GM18873 (cell line): Measurements from ENCODE around the gene PLK3.
"Not testable (repeated sequence)": the region's sequence is repeated elsewhere in the genome, so short reads cannot be mapped to it uniquely, and the experiment has no call there.

ENCODE experiments used
- ATAC-seq: cut with Tn5 transposase; IDR thresholded peaks from one replicate; pipeline ENCODE4 v1.9.1; 2021; ENCODE audit warnings: mild to moderate bottlenecking, moderate library complexity, moderate number of reproducible peaks; ENCODE audit not compliant: unreplicated experiment, low FRiP score

PLK3 gene

DNA sequence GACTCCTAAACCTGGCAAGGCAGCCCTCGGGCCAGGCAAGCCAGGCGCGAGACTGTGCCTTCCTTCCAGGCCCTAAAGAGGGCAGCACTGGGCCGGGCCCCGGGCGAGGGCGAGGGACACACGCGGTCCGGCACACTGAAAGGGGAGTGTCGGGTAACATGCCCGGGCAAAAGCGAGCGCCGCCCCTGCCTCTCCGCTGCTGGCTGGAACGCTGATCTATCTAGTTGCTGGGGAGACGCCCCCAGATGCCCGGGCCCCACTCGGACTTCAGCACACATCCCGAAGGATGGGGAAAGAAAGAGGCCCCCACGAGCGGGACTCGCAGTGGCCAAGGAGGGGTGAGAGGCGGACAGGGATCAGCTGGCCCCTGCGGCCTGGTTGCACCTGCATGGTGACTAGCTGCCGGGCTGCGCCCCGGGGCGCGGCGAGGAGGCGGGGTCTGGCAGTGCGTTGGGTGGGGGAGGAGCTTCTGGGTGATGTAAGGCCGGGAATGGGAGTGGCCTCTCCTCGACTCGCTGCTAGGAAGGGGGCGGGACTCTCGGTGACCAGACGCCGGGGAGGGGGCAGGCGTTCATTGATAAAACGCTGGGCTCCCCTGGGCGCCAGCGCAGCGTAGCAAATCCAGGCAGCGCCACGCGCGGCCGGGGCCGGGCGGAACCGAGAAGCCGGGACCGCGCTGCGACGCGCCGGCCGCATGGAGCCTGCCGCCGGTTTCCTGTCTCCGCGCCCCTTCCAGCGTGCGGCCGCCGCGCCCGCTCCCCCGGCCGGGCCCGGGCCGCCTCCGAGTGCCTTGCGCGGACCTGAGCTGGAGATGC is at the start of gene PLK3:
Gene PLK3 (plus strand): TSS at position 608 of the 815 bp plus-strand sequence. CDS start 87 bp downstream, at position 695.
- ATAC-seq = peak; percentile 67

DNA sequence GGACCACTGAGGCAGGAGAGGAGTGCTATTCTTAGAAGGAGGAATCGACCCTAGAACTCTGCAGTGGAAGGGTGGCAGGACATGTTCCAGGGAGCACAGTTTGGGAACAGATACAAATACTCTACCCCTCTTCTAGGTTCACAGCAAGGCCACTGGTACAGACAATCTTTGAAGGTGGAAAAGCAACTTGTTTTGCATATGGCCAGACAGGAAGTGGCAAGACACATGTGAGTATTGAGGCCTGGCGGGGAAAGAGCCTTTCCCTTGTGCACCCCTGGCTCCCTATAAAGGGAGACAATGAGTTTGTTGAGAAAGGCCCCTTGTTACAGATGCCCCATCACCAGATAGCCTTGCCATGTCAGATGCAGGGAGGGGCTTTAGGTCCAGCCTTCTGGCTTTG is 42.8 kb upstream of the PLK3 start:
- no peak for ATAC-seq

DNA sequence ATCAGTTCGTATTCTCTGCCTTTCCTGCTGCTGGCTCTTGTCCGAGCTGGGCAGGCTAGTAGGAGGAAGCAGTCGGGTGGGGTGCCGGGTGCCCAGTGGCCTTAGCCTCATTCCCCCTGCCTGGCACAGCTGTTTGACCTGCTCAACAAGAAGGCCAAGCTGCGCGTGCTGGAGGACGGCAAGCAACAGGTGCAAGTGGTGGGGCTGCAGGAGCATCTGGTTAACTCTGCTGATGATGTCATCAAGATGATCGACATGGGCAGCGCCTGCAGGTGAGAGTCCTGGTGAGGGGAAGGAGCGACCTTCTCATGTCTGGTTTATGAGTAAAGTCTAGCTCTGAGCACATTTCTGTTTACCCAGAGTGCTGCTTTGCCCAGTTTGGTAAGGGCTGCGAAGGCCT is 41.1 kb upstream of the PLK3 start:
- ATAC-seq = no peak

DNA sequence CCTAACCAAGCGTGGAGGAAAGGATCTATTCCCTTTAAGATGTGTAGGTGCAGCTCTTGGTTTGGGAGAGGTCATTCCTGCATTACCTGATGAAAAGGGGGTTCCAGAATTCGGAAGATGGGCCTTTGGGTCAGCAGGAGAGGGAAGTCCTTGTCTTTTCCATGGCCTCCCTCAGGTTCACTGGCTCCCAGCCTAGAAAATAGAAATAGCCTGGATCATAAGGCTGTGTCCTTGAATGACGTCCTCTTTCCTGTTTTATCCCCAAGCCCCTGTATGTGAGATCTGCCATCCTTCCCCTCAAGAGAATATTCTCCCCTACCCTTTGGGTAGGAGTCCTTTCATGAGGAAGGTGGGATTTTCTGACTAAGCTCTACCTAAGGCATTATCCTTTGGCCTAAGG is 39.3 kb upstream of the PLK3 start:
- ATAC-seq = no peak

DNA sequence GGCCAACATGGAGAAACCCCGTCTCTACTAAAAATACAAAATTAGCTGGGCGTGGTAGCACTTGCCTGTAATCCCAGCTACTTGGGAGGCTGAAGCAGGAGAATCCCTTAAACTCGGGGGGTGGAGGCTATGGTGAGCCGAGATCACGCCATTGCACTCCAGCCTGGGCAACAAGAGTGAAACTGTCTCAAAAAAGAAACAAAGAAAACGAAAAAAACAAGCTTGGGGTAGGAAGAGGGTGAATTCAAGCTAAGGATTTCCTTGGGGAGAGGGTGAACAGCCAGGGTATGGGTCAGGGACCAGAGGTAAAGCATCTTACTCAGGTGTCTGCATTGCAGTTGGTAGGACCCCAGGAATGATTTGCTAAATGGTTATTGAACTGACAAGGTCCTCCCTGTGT is 33.8 kb upstream of the PLK3 start:
- not testable (repeated sequence) for ATAC-seq

DNA sequence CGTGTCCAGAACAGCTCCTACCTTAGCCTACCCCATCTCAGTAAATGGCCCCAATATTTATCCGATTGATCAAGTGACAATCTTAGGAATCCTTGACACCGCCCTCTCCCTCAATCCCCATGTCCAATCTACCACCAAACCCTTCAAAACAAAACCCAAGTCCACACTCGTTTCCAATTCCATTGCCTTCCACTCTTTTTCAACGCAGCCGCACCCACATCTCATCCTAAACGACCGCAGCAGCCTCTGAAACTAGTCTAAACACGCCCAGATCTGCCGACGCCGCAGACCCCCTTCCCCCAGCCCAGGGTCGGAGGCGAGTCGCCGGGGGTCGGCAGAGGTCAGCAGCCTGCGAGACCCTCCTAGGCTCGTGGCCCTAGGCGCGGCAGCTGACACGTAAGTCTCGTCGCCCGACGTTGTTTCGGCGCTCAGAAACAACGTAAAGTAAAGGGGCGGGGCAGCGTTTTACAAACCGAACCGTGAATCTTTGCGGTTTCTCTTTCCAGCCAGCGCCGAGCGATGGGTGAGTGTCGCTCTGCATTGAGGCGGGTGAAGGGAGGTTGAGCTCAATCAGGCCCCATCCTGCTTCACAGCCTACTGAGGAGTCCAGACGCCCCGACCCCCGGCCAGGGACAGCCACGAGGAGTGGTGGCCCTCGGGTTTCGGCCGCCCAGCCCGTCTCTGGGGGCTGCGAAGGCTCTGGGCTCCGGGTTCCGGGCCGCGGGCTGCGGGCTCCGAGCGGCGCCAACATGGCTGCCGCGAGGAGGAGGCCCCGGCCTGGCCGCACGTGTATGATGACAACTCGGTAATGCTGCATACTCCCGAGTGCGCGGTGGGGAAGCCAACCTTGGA is 24.9 kb upstream of the PLK3 start, which contains the start of gene RPS8:
Gene RPS8 (plus strand): TSS at position 463 of the 852 bp plus-strand sequence. CDS start 57 bp downstream, at position 520.
- peak; percentile 70 for ATAC-seq

DNA sequence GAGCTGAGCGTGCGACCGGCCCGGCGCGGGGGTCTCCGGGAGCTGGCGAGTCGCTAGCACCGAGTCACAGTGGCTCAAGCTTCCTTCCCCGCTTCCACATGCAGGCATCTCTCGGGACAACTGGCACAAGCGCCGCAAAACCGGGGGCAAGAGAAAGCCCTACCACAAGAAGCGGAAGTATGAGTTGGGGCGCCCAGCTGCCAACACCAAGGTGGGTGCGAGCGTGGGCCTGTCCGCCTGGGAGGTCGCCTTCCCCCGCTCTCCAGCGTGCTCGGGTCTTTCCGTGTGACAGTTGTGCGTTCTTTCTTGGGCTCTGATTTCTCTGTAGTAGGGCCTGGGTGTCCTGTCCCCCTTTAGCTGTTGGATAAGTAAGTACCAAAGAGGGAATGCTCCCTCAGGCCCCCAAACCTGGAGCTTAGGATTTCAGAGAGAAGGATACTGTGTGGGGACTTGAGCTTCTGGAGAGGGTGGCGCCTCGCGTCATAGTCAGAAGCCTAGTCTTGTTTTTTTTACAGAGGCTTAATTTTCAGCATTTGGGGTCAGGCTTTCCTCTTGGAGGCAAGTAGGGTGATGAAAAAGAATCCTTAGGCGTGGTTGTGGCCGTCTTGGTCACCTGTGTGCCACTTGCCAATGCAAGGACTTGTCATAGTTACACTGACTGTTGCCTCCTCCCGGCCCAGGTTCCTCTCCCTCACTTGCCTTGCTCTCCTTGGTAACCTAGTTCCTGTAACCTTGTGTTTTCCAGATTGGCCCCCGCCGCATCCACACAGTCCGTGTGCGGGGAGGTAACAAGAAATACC is 24.0 kb upstream of the PLK3 start:
- peak; percentile 9 for ATAC-seq

DNA sequence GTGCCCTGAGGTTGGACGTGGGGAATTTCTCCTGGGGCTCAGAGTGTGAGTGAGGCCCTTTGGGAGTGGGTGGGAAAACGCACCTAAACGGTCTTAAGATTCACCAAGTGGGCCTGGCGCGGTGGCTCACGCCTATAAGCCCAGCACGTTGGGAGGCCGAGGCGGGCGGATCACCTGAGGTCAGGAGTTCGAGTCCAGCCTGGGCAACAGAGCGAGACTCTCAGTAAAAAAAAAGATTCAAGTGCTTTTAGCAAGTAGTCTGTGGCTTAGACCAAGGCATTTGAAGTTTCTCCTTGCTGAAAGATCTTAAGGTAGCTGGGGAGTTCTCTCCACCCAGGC is 23.5 kb upstream of the PLK3 start:
- no peak for ATAC-seq

DNA sequence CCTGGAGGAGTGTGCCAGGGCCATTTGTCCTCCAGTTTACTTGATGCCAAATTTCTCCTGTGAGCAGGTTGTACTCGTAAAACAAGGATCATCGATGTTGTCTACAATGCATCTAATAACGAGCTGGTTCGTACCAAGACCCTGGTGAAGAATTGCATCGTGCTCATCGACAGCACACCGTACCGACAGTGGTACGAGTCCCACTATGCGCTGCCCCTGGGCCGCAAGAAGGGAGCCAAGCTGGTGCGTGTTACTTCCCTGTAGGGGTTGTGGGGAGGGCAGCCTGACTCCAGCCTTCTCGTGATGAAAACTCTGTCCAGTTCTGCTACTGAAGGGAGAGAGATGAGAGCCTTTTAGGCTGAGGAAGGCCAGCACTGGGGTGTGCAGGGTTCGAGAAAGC is 22.6 kb upstream of the PLK3 start:
- no peak for ATAC-seq

DNA sequence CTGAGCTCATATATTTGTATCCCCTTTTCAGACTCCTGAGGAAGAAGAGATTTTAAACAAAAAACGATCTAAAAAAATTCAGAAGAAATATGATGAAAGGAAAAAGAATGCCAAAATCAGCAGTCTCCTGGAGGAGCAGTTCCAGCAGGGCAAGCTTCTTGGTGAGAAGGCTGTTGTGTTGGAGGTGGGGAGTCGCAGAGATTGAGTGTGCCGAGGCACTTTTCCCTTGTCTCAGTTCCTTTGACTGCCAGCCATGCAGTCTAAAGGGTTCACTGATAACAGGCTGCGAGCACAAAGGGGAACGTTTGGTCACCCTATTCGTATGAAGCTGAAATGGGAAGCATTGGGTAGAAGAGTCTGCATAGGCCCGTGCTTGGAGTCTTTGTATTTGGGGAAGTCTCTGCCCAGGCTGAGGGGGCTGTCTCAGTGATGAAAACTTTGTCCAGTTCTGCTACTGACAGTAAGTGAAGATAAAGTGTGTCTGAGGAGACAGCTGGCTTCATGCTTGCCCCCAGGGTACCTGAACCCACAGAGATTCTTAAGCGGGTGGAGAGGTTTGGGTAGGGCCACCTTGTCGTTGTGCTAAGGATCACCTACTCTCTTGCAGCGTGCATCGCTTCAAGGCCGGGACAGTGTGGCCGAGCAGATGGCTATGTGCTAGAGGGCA is 22.1 kb upstream of the PLK3 start:
- ATAC-seq = no peak

DNA sequence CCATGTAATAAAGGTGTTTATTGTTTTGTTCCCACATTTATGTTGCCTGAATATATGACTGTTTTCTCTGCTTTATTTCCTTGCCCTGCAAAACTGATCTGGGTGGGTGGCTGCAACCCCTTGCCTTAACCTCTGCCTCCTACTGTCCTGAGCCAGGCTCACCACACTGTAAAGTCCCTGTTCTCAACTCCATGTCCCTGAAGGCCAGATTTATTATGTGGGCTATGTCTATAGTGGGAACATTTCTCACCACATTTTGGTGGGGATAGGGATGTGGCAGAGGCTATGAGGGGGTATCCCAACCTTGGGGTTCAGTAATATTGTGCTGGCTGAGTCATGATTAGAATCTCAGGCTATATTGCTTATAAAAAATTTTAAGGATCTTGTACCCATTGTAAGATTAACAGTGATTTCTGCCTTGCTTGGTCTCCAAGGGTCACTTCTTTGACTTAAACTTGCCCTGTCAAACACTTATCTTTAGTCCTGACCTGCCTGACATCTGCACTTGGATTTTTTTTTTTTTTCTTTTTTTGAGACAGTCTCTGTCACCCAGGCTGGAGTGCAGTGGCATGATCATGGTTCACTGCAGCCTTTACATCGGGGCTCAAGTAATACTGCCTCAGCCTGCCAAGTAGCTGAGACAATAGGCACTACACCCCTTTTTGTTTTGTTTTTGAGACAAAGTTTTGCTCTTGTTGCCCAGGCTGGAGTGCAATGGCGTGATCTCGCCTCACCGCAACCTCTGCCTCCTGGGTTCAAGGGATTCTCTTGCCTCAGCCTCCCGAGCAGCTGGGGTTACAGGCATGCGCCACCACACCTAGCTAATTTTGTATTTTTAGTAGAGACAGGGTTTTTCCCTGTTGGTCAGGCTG is 21.2 kb upstream of the PLK3 start:
- no peak for ATAC-seq

DNA sequence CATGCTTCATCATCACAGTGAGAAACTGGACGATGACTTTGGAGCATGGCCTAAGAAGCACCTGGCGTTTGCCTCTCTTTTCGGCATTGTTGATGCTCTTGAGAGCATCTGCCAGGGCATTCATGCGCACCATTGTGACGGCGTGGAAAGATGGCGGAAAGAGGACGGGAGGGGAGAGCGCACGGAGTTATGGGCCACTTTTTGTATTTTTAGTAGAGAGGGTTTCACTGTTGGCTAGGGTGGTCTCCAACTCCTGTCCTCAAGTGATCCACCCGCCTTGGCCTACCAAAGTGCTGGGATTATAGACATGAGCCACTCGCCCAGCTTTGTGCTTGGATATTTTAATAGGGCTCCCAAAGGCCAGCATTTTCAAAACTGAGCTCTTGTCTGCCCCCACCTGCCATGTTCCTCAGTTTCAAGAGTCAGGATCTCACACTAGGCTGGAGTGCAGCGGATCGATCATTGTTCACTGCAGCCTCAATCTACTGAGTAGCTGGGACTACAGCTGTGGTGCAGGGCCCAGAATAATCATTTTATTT is 19.5 kb upstream of the PLK3 start:
- ATAC-seq = no peak

DNA sequence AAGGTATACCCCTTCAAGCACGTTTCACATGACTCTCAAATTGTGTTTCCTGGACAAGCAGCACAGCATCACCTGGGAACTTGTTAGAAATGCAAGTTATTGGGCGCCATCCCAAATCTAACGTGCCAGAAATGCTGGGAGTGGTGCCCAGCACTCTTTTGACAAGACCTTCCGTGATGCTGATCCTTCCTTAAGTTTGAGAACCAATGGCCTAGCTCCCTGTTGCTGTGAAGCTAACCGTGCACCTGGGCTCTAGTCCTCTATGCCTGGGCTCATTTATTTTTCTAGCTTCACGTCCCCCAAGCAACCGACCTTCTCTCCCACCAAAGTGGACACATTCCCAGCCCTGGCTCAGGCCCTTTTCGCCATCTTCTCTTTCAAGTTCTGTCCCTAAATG is 16.5 kb upstream of the PLK3 start:
- no peak for ATAC-seq

DNA sequence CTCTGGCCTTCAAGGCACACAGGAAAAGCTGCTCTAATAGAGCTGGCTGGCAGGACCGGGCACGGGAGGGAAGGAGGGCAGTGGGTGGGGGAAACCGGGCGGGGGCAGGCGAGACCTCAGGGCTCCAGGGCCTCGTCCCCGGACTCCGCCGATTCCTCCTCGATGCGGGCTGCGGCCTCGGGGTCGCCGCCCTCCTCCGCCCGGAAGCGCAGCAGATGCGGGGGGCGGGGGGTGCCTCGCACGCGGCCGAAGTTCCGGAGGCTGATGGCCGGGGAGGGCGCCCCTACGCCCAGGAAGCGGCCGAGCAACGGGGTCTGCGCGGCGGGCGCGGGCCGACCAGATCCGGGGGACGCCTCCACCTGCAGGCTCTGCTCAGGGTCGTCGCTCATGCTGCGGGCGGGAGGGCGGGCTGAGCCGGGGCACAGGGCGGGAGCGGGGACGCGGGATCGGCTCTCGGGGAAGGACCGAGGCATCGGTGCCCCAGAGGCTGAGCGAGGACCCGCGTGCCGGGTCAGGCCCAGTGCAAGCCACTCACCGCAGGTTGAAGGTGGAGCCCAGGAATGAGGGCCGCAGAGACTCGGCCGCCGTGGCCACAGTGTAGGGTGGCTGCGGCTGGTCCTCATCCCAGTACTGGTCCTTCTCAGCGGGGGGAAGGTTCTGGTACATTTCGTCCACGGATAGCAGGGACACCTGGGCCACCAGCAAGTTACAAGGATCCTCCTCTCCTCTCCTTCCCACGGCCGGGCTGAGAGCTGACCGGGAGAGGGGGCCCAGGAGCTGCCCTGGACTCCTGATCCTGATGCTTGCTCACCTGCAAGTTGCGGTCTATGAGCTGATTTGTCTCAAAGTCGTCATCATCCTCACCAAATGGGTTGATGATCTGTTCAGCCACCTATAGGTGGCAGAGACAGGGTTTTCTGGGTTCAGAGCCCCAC is 15.8 kb upstream of the PLK3 start:
- no peak for ATAC-seq

DNA sequence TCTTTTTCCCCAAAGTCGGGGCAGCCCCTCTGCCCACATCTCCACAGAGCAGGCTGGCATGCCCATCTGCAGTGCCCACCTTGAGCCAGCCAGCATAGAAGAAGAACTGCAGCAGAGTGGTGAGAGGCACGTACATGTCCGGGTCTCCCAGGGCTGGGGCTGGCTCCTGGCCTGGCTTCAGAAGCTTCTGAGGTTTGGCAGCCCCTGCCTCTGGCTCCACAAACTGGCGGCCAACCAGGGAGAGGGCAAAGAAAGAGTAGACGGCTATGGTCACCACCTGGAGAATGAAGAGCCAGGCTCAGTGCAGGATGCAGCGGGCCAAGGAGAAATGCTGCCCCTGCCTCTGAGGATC is 15.2 kb upstream of the PLK3 start:
- ATAC-seq = no peak

DNA sequence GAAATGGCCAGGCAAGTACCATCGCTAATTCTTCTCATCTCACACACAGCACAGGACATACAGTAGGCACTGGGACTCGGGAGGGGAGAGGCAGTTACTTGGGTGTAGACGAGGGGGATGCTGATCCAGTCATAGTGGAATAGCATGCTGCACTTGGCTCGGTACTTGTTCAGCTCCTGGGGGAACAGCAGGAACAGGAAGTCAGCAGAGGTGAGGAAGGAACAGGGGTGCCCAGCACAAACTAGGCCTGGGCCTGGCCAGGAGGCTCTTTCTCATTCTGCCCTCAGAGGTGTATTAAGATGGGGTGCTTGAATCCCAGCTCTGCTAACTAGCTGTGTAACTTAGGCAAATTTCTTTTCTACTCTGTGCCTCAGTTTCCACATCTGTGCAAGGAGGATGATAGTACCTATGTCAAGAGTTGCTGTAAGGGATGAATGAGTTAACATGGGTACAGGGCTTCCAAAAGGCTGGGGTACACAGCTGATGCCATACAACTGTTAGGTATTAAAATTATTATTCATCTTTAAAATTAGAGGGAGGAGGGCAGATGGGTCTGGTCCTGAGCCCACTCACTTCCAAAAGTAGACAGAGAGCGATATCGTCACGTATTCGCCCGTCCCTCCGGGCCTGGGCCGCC is 14.6 kb upstream of the PLK3 start:
- ATAC-seq = no peak

DNA sequence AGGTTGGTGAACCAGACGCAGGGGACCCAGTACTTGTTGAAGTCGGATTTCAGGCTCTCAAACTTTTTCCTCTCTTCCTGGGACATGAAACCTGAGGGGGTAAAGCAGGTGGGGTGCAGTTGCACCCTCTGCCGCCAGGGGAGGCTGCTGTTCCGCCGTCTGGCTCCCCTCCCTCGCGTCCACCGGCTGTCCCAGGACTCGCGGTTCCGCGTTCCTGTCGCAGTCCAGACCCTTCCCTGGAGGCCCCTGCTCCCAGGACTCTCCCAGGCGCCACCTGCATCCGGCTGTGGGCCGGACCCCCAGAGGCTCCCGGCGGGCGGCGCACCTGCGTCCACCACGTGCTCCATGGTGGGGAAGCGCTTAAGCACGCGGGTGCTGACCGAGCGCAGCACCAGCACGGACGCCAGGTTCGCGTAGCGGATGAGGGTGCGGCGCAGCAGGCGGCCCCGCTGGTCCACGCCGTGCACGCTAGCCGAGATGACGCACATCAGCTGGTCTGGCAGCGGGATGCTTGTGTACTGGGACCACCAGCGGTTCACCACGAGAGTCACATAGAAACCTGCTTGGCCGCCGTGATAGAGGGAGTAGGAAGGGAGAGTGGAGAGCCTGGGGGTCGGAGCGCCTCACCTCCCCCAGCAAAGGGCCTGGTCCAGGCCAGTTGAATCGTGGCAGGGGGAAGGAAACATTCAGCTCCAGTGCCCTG is 13.9 kb upstream of the PLK3 start:
- peak; percentile 42 for ATAC-seq
